Fibroblast of lung (primary cell): Measurements from ENCODE around the gene ZAR1L. TPM values are rescaled to one million over a fixed set of nuclear protein-coding genes. Genes with fewer than 3 reads are reported as not detected.

Experiments
- DNase-seq, 2 donors: peaks; one replicate each; pipeline versions ENCODE4 v3.0.0 to v3.0.0-alpha.2; 2010; ENCODE audit warnings: low read depth in 2 of 2
- H2AFZ ChIP-seq: 2 replicates; pipeline ENCODE4 v1.5.1; 2012; ENCODE audit warnings: low read length, control low read depth, inconsistent platforms
- H3K27ac ChIP-seq: 2 replicates; pipeline ENCODE4 v1.5.1; 2011; ENCODE audit warnings: low read length, control low read depth; ENCODE audit not compliant: insufficient read depth
- H3K27me3 ChIP-seq: 2 replicates; pipeline ENCODE4 v1.5.1; 2011; ENCODE audit warnings: mild to moderate bottlenecking, low read length; ENCODE audit not compliant: control insufficient read depth, insufficient read depth
- H3K36me3 ChIP-seq: 2 replicates; pipeline ENCODE4 v1.5.1; 2011; ENCODE audit warnings: low read length; ENCODE audit not compliant: control insufficient read depth, insufficient read depth
- H3K4me1 ChIP-seq: 2 replicates; pipeline ENCODE4 v1.5.1; 2011; ENCODE audit warnings: low read length; ENCODE audit not compliant: control insufficient read depth, insufficient read depth; ENCODE audit errors: extremely low read depth
- H3K4me2 ChIP-seq: 2 replicates; pipeline ENCODE4 v1.5.1; 2011; ENCODE audit warnings: low read length, control low read depth; ENCODE audit not compliant: insufficient read depth; ENCODE audit errors: extremely low read depth
- H3K4me3 ChIP-seq, 4 experiments: fragments of 200-600 bp in 1 of 4; sonication (generic) in 1 of 4; replicated peaks in 1 of 4; 2 replicates each; pipeline ENCODE4 v1.5.1; 2011 to 2016; ENCODE audit warnings: low read length in 4 of 4, low read depth in 3 of 4, mild to moderate bottlenecking in 3 of 4, control low read depth in 2 of 4, inconsistent platforms in 1 of 4, mixed read lengths in 1 of 4; ENCODE audit not compliant: insufficient read depth in 1 of 4; ENCODE audit errors: control extremely low read depth in 1 of 4
- H3K79me2 ChIP-seq: 2 replicates; pipeline ENCODE4 v1.5.1; 2012; ENCODE audit warnings: mild to moderate bottlenecking, low read length, inconsistent platforms; ENCODE audit not compliant: control insufficient read depth, insufficient read depth
- H3K9ac ChIP-seq: 2 replicates; pipeline ENCODE4 v1.5.1; 2011; ENCODE audit warnings: mild to moderate bottlenecking, low read length, control low read depth; ENCODE audit not compliant: insufficient read depth
- H3K9me3 ChIP-seq: 2 replicates; pipeline ENCODE4 v1.5.1; 2012; ENCODE audit warnings: low read depth, low read length; ENCODE audit not compliant: control insufficient read depth, insufficient read depth
- H4K20me1 ChIP-seq: 2 replicates; pipeline ENCODE4 v1.5.1; 2011; ENCODE audit warnings: low read length; ENCODE audit not compliant: control insufficient read depth, insufficient read depth; ENCODE audit errors: extremely low read depth
- CTCF ChIP-seq, 2 donors: IDR thresholded peaks in 1 of 2; conservative IDR thresholded peaks in 1 of 2; 1 replicate in 1 of 2; 2 replicates in 1 of 2; pipeline ENCODE4 v1.5.1; 2011 to 2012; ENCODE audit warnings: low read length in 2 of 2, control low read depth in 1 of 2, inconsistent platforms in 1 of 2, low read depth in 1 of 2, mild to moderate bottlenecking in 1 of 2
- EZH2 ChIP-seq: IDR thresholded peaks from 2 replicates; pipeline ENCODE4 v1.5.1; 2012; ENCODE audit warnings: low read length, control low read depth, mild to moderate bottlenecking; ENCODE audit errors: missing control alignments
- polyA plus RNA-seq, 2 donors: library from polyadenylated mRNA; depleted of rRNA in 1 of 2; stranded (reverse) in 1 of 2; unstranded in 1 of 2; fragments of >200 nt; gene quantifications; 2 replicates each; pipeline ENCODE4 v1.2.1, GENCODE V29; 2011 to 2012; ENCODE audit warnings: missing spikeins in 1 of 2
- total RNA-seq: library from RNA; depleted of rRNA; stranded (reverse); fragments of >200 nt; gene quantifications from 2 replicates; pipeline ENCODE4 v1.2.1, GENCODE V29; 2014

ZAR1L gene
- total and polyA plus RNA-seq, 2 donors (not counting 1 experiment from before 2014, with no cell fraction given) = not detected

GRCh38 chr13:32277839-32278238, 37.3 kb downstream of the ZAR1L start:
- Histone ChIP-seq H3K4me3 (no peak overlapping the region), H3K9me3 (no peaks in the 10 kb centered on the region), H3K79me2 (no peaks in the 10 kb centered on the region), H3K4me1 (no peaks in the 10 kb centered on the region), H4K20me1 (no peaks in the 10 kb centered on the region), H3K27ac (no peak overlapping the region), H2AFZ (no peak overlapping the region), H3K9ac (no peak overlapping the region), H3K36me3 (no peaks in the 10 kb centered on the region), H3K4me2 (no peak overlapping the region), H3K27me3 (no peaks in the 10 kb centered on the region)
- TF ChIP-seq EZH2 = no peak
- TF ChIP-seq CTCF (conservative IDR thresholded peaks at IDR 0.05 in 1 of 2, IDR thresholded peaks at IDR 0.05 in 1 of 2; ENCODE audit: low read depth in 1 of 2, low read length in 2 of 2) = no peak
- DNase-seq = no peak

GRCh38 chr13:32272021-32272683, 43.0 kb downstream of the ZAR1L start:
- Histone ChIP-seq H2AFZ (no peak overlapping the region), H3K27me3 (no peaks in the 10 kb centered on the region), H3K4me2 (no peak overlapping the region), H3K9me3 (no peaks in the 10 kb centered on the region), H4K20me1 (no peaks in the 10 kb centered on the region), H3K79me2 (no peaks in the 10 kb centered on the region), H3K9ac (no peak overlapping the region), H3K4me1 (no peaks in the 10 kb centered on the region), H3K4me3 (no peak overlapping the region), H3K27ac (no peak overlapping the region), H3K36me3 (no peaks in the 10 kb centered on the region)
- no peak for DNase-seq
- TF ChIP-seq CTCF (conservative IDR thresholded peaks at IDR 0.05 in 1 of 2, IDR thresholded peaks at IDR 0.05 in 1 of 2; ENCODE audit: low read depth in 1 of 2, low read length in 2 of 2) (no peak), EZH2 (no peak)

- H3K9me3 ChIP-seq = no peaks in the 10 kb centered on the region
- H3K27me3 ChIP-seq = no peaks in the 10 kb centered on the region
- no peak overlapping the region for H3K4me2 ChIP-seq
- DNase-seq = no peak
- no peak overlapping the region for H2AFZ ChIP-seq
- no peaks in the 10 kb centered on the region for H4K20me1 ChIP-seq
- H3K9ac ChIP-seq = no peak overlapping the region
- no peaks in the 10 kb centered on the region for H3K36me3 ChIP-seq
- H3K79me2 ChIP-seq = no peaks in the 10 kb centered on the region
- TF ChIP-seq CTCF (conservative IDR thresholded peaks at IDR 0.05 in 1 of 2, IDR thresholded peaks at IDR 0.05 in 1 of 2; ENCODE audit: low read depth in 1 of 2, low read length in 2 of 2) = peak; percentile 19 to 33
- no peak for TF ChIP-seq EZH2
- H3K4me3 ChIP-seq = no peak overlapping the region
- peaks cover 3% of the 10 kb centered on the region for H3K4me1 ChIP-seq
- H3K27ac ChIP-seq = no peak overlapping the region
These were observed 47.2 kb downstream of the ZAR1L start for GRCh38 chr13:32267836-32268439.
